ENCODE results near the gene SAPCD2.

- no peak for TF ChIP-seq CTCF (conservative IDR thresholded peaks at IDR 0.05; ENCODE audit: low read depth, low read length)
- no peak for TF ChIP-seq EZH2 (IDR thresholded peaks at IDR 0.05; ENCODE audit: borderline replicate concordance, low read depth, low read length, poor library complexity, severe bottlenecking)
These were observed 43.5 kb downstream of the SAPCD2 start for GRCh38 chr9:137026828-137027227.
